Thyroid gland (tissue), 4 donors: ENCODE measurements around the gene CARD11. TPM values are rescaled to one million over a fixed set of nuclear protein-coding genes. Genes with fewer than 3 reads are reported as not detected.
"Not testable (repeated sequence)": the region's sequence is repeated elsewhere in the genome, so short reads cannot be mapped to it uniquely, and the experiment has no call there.

Experiments
- DNase-seq, 2 donors: peaks; one replicate each; pipeline ENCODE4 v3.0.0-alpha.2; 2019
- H3K27ac ChIP-seq, 3 donors: fragments of 200-600 bp; sonication (generic); 1 replicate in 2 of 3; 2 replicates in 1 of 3; pipeline ENCODE4 v1.5.1; 2016 to 2019; ENCODE audit warnings: mild to moderate bottlenecking in 1 of 3, moderate library complexity in 1 of 3
- H3K27me3 ChIP-seq: fragments of 200-600 bp; sonication (generic); one replicate; pipeline ENCODE4 v1.5.1; 2019
- H3K36me3 ChIP-seq, 2 donors: fragments of 200-600 bp; sonication (generic); one replicate each; pipeline ENCODE4 v1.5.1; 2016 to 2019
- H3K4me1 ChIP-seq, 2 donors: fragments of 200-600 bp; sonication (generic); one replicate each; pipeline ENCODE4 v1.5.1; 2017 to 2019
- H3K4me3 ChIP-seq, 3 donors: fragments of 200-600 bp; sonication (generic); replicated peaks in 1 of 3; 1 replicate in 2 of 3; 2 replicates in 1 of 3; pipeline ENCODE4 v1.5.1; 2016; ENCODE audit warnings: mild to moderate bottlenecking in 1 of 3
- H3K9me3 ChIP-seq: fragments of 200-600 bp; sonication (generic); one replicate; pipeline ENCODE4 v1.5.1; 2017
- POLR2A ChIP-seq, 2 donors: fragments of 450-650 bp; IDR thresholded peaks; one replicate each; pipeline ENCODE4 v1.6.1; 2017; ENCODE audit warnings: antibody characterized with exemption in 2 of 2, mild to moderate bottlenecking in 2 of 2, moderate library complexity in 1 of 2
- WGBS, 2 donors: methylation state at CpG; one replicate each; pipeline ENCODE4 v1.1.5; 2017; 5-methylcytosine and 5-hydroxymethylcytosine counted together
- intact Hi-C: fragments of 100-400 bp; cut with DNase I; formaldehyde crosslinking; loops from one replicate; pipeline ENCODE4 v1.15.1; 2023
- total RNA-seq, 4 donors: library from RNA; depleted of rRNA; stranded (reverse); fragments of >200 nt; gene quantifications; one replicate each; pipeline ENCODE4 v1.2.3, GENCODE V29; 2016
- TF ChIP-seq, protein P1 (sequence below), 6 experiments: fragments of 200-600 bp in 3 of 6; fragments of 450-650 bp in 3 of 6; sonication (generic) in 3 of 6; IDR thresholded peaks; one replicate each; pipeline ENCODE4 v1.5.1; 2016 to 2019; ENCODE audit warnings: antibody characterized with exemption in 6 of 6, mild to moderate bottlenecking in 2 of 6, inconsistent platforms in 1 of 6, moderate library complexity in 1 of 6

Gene CARD11
- total RNA-seq, 4 donors from 2014 or later = 0.45 to 7.7 (median 1.9) TPM

DNA sequence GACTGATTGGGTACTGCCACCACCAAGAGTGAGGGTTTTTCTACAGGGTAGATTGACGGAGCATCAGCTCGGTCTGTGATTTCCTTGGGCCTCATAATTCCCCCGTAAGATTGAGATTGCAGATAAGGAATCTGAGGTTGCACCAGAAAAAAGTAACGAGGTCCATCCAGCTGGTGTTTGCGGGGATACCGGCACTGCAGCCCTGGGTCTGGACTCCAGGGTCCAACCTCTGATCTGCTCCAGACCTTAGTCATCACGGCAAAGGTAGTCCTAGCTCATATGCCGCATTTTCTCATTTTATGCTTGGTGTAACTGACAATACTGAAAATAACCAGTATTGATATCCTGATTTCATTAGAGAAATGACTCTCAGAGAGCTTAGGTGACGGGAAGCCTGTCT, 3.9 kb downstream of the CARD11 start:
- no peak for DNase-seq
- H3K27ac ChIP-seq = no peak overlapping the region
- H3K27me3 ChIP-seq = no peaks in the 10 kb centered on the region
- H3K9me3 ChIP-seq = no peaks in the 10 kb centered on the region
- H3K36me3 ChIP-seq = no peaks in the 10 kb centered on the region
- TF ChIP-seq, protein P1, sequence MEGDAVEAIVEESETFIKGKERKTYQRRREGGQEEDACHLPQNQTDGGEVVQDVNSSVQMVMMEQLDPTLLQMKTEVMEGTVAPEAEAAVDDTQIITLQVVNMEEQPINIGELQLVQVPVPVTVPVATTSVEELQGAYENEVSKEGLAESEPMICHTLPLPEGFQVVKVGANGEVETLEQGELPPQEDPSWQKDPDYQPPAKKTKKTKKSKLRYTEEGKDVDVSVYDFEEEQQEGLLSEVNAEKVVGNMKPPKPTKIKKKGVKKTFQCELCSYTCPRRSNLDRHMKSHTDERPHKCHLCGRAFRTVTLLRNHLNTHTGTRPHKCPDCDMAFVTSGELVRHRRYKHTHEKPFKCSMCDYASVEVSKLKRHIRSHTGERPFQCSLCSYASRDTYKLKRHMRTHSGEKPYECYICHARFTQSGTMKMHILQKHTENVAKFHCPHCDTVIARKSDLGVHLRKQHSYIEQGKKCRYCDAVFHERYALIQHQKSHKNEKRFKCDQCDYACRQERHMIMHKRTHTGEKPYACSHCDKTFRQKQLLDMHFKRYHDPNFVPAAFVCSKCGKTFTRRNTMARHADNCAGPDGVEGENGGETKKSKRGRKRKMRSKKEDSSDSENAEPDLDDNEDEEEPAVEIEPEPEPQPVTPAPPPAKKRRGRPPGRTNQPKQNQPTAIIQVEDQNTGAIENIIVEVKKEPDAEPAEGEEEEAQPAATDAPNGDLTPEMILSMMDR (IDR thresholded peaks at IDR 0.05) = no peak
- TF ChIP-seq POLR2A (IDR thresholded peaks at IDR 0.05) = no peak
- no peak overlapping the region for H3K4me3 ChIP-seq
- no peaks in the 10 kb centered on the region for H3K4me1 ChIP-seq
- intact Hi-C loops = no loop called here
- WGBS, 2 donors = 87 to 94% methylated on average over 9 of the region's 9 CpGs

DNA sequence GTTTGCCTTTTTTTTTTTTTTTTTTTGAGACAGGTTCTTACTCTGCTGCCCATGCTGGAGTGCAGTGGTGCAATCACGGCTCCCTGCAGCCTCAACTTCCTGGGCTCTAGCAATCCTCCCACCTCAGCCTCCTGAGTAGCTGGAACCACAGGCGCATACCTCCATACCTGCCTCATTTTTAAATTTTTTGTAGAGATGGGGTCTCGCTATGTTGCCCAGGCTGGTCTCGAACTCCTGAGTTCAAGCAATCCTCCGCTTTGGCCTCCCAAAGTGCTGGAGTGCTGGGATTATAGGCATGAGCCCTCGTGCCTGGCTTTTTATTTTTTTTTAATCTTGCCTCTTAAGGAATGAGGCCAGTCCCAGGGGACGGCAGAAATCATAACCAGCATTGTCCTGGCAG, 5.7 kb downstream of the CARD11 start:
- intact Hi-C loops, H3K4me3 ChIP-seq: not testable (repeated sequence)
- 85% methylated on average over 7 of the region's 7 CpGs for WGBS, 2 donors

GRCh38 chr7:3037259-3037658, 6.4 kb downstream of the CARD11 start:
- Histone ChIP-seq H3K36me3 (no peaks in the 10 kb centered on the region), H3K27ac (no peak overlapping the region), H3K9me3 (no peaks in the 10 kb centered on the region), H3K4me1 (no peaks in the 10 kb centered on the region), H3K4me3 (no peak overlapping the region), H3K27me3 (no peaks in the 10 kb centered on the region)
- intact Hi-C loops = no loop called here
- DNase-seq = no peak
- 87 to 92% methylated on average over 3 to 4 of the region's 4 CpGs for WGBS, 2 donors
- TF ChIP-seq, protein P1 (IDR thresholded peaks at IDR 0.05) = no peak
- no peak for TF ChIP-seq POLR2A (IDR thresholded peaks at IDR 0.05)

More for the DNA sequence above, 5.7 kb downstream of the CARD11 start:
- DNase-seq, H3K9me3 ChIP-seq, H3K36me3 ChIP-seq, H3K27me3 ChIP-seq, H3K4me1 ChIP-seq, H3K27ac ChIP-seq: not testable (repeated sequence)

DNA sequence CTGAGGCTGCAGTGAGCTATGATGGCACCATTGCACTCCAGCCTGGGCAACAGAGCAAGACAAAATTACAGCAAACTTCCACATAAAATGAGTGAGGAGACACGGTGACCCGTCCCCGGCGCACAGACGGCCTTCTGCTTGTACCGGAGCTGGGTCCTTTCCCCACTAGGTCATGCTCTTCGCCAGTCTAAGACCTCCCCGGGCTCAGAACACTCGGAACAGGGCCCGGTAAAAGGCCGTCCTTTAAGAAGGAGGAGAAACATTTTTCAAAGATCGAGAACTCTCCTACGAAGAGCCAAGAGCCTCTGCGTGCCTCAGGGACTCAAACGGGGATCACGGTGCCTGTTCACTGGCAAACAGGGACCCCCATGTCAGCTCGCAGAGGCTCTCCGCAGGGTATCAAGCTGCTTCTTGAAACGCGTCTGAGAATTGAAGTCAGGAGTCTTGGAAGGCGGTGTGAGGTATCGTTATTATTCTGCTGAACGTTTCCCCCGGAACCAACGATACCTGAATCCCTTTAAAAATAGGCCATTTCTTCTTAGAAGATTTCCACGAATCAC, 9.0 kb downstream of the CARD11 start:
- DNase-seq = no peak
- no peaks in the 10 kb centered on the region for H3K27me3 ChIP-seq
- no peaks in the 10 kb centered on the region for H3K4me1 ChIP-seq
- no peak overlapping the region for H3K27ac ChIP-seq
- no peaks in the 10 kb centered on the region for H3K9me3 ChIP-seq
- H3K4me3 ChIP-seq = no peak overlapping the region
- TF ChIP-seq, protein P1 (IDR thresholded peaks at IDR 0.05) = no peak
- no peak for TF ChIP-seq POLR2A (IDR thresholded peaks at IDR 0.05)
- intact Hi-C loops = no loop called here
- WGBS, 2 donors = 94 to 97% methylated on average over 26 of the region's 26 CpGs
- no peaks in the 10 kb centered on the region for H3K36me3 ChIP-seq

GRCh38 chr7:3033581-3033980, 10.1 kb downstream of the CARD11 start:
- Histone ChIP-seq H3K27ac (no peak overlapping the region), H3K4me1 (no peaks in the 10 kb centered on the region), H3K27me3 (no peaks in the 10 kb centered on the region), H3K36me3 (no peaks in the 10 kb centered on the region), H3K9me3 (no peaks in the 10 kb centered on the region), H3K4me3 (no peak overlapping the region)
- no peak for DNase-seq
- intact Hi-C loops = no loop called here
- TF ChIP-seq, protein P1 (IDR thresholded peaks at IDR 0.05) = no peak
- TF ChIP-seq POLR2A (IDR thresholded peaks at IDR 0.05) = no peak
- WGBS, 2 donors = 68 to 69% methylated on average over 12 of the region's 12 CpGs

DNA sequence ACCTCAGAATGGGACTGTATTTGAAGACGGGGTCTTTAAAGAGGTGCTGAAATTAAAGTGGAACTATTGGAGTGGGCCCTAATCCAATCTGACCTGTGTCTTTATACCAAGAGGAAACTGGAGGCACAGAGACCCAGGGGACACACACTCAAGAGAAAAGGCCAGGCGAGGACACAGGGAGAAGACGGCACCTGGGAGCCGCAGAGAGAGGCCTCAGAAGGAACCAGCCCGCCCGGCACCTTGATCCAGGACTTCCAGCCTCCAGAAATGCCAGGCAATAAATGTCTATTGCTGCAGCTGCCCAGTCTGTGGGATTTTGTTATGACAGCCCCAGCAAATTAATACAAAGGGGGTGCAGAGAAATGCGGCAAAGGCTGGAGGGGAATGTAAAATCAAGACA, 10.5 kb downstream of the CARD11 start:
- Histone ChIP-seq H3K27ac (no peak overlapping the region), H3K9me3 (no peaks in the 10 kb centered on the region), H3K27me3 (no peaks in the 10 kb centered on the region), H3K4me3 (no peak overlapping the region), H3K4me1 (no peaks in the 10 kb centered on the region), H3K36me3 (no peaks in the 10 kb centered on the region)
- 51 to 54% methylated on average over 7 of the region's 7 CpGs for WGBS, 2 donors
- intact Hi-C loops = no loop called here
- DNase-seq = no peak
- TF ChIP-seq POLR2A (IDR thresholded peaks at IDR 0.05) = no peak
- TF ChIP-seq, protein P1 (IDR thresholded peaks at IDR 0.05) = no peak
